ENCODE results near the gene HMCES.
A peak's percentile ranks its signal among the peaks of the same experiment; 100 is the strongest.

Gene HMCES

DNA sequence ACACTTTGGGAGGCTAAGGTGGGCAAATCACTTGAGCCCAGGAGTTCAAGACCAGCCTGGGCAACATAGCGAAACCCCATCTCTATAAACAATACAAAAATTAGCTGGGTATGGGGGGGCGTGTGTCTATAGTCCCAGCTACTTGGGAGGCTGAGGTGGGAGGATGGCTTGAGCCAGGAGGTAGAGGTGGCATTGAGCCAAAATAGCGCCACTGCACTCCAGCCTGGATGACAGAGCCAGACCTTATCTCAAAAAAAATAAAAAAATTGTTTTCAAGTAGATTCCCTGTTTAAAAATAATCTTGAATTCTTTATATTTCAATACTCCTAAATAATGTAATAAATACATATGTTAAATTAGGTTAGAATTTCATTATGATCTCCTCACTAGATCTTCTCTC, 9.8 kb downstream of the HMCES start:
- DNase-seq (ENCODE audit: low read depth, low spot score) = no peak
- no peak overlapping the region for H3K4me3 ChIP-seq (ENCODE audit: low read length)

DNA sequence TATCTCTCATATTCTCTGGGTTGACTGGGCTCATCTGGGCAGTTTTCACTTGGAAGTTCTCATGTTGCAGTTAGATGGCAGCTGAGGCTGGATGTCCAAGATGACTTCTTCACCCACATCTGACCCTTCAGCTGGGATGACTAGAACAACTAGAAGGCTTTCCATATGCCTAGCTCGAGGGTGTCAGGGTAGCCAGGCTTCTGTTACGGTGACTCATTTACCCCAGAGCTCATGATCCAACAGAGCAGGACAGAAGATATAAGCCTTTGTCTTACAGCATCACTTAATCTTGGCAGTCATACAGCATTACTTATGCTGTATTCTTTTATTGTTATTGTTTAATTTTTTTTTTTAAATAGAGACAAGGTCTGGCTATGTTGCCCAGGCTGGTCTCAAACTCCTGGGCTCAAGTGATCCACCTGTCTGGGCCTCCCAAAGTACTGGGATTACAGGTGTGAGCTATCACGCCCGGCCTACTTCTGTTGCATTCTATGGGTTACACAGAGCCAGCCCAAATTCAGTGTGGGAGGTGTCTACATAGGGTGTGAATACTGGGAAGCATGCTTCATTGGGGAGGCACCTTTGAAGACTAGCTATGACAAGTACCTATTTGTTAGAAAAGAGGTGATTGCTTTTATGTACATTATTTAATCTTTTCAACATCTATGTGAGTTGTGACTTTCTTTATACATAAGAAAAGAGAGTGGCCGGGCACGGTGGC, 10.7 kb downstream of the HMCES start:
- no peak for DNase-seq (ENCODE audit: low read depth, low spot score)
- no peak overlapping the region for H3K4me3 ChIP-seq (ENCODE audit: low read length)

DNA sequence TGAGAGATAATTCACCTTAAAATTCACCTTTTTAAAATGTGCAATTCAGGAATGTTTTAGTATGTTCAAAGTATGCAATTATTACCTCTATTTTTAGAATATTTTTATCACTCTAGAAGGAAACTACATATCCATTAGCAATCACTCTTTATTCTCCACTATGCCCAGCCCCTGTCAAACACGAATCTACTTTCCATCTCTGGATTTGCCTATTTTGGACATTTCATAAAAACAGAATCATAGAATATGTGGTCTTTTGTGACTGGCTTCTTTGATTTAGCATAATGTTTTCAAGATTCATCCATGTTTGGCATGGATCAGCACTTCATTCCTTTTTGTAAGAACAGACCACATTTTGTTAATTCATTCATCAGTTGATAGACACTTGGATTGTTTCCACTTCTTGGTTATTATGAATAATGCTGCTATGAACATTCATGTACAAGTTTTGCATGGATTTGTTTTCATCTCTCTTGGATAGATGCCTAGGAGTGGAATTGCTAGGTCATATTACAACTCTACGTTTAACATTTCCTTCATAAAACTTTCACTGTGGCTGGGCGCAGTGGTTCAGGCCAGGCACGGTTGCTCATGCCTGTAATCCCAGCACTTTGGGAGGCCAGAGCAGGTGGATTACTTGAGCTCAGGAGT, 12.7 kb downstream of the HMCES start:
- no peak overlapping the region for H3K4me3 ChIP-seq (ENCODE audit: low read length)
- DNase-seq (ENCODE audit: low read depth, low spot score) = no peak

DNA sequence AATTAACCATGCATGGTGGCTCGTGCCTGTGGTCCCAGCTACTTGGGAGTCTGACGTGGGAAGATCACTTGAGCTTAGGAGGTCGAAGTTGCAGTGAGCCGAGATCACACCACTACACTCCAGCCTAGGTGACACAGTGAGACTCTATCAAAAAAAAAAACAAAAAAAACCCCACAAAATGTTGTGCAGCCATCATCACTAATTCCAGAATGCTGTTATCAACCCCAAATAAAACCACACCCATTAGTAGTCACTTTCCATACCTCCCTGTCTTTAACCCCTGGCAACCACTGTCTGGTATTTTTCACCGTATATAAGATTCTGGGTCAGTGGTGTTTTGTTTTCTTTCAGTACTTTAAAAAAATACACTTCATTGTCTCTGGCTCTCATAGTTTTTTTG, 16.6 kb downstream of the HMCES start:
- DNase-seq (ENCODE audit: low read depth, low spot score) = no peak
- H3K4me3 ChIP-seq (ENCODE audit: low read length) = no peak overlapping the region

DNA sequence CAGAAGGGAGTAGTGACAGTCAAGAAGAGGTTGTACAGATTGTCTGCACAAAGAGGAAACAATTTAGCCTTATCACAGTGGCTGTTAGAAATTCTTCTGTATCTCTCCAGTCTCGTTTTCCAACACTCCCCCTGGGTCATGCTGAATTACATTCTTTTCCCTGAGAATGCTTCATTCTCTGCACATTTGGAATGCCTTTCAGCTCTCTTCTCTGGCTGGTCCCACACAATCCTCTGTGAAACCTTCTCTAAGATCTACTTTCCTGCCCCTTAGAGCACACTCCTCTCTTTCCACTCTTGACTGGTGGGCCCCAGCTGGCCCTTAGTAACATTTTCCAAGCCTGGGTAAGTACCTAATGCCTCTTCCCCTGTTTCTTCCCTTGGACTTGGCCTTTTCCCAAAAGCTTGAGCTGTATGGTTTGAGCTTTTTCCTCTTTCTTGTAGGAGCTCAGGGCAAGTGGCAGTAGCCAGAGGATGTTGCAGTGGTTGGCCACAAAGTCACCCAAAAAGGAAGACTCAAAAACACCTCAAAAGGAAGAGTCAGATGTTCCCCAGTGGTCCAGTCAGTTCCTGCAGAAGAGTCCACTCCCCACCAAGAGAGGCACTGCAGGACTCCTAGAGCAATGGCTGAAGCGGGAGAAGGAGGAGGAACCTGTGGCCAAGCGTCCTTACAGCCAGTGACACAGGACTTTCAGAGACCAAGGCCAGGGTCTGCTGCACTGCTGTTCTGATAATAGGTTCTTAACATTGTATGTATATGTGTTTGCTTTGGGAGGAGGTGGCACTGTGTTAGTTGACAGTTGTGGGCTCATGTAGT, 25.7 kb downstream of the HMCES start:
- no peak overlapping the region for H3K4me3 ChIP-seq (ENCODE audit: low read length)
- no peak for DNase-seq (ENCODE audit: low read depth, low spot score)

DNA sequence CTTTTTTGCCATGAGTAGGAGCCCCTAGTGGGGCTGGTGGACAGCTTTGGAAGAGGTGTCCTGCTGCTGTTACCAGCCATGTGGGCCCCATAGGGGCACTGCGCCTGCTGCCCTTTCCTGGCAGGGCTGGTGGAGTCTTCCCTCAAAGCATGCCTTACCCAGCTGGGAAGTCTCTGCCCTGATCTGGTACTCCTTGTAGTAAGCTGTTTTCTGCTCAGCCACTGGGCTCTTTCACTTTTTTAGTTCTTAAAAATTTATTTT, 26.2 kb downstream of the HMCES start:
- DNase-seq (ENCODE audit: low read depth, low spot score) = no peak
- H3K4me3 ChIP-seq (ENCODE audit: low read length) = no peak overlapping the region

DNA sequence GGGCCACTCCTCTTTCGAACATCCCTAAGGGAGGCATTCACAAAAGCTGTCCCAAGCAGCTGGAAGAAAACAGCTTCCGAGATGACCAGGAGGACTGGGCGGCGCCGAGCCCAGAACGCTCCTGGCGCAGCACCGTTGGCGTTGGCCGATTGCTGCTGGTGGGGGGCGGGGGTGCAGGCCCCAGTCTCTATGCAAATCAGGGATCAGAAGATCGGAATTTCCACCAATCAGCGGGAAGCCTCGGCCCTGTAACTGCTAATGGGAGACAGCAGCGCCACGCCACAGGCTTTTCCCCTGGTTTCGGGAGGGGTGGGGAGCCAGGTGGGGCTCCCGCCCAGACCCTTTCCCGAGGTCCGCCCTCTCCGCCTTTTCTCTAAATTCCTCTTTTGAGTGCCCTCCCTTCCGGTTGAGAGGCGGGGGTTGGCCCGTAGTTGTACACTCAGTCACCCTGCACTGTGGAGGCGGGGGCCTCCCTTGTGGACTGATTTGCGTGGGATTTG, 27.0 kb downstream of the HMCES start:
- DNase-seq (ENCODE audit: low read depth, low spot score) = no peak
- no peak overlapping the region for H3K4me3 ChIP-seq (ENCODE audit: low read length)

DNA sequence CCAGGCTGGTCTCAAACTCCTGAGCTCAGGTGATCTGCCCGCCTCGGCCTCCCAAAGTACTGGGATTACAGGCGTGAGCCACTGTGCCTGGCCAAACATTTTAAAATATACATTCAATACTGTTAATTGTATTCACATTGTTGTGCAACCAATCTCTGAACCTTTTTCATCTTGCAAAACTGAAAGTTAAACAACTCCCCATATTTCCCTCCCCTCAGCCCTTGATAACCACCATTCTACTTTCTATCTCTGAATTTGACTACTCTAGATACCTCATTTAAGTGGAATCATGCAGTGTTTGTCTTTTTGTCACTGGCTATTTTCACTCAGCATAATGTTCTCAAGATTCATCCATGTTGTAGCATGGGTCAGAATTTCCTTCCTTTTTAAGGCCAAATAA, 30.0 kb downstream of the HMCES start:
- H3K4me3 ChIP-seq (ENCODE audit: low read length) = no peak overlapping the region
- DNase-seq (ENCODE audit: low read depth, low spot score) = no peak

DNA sequence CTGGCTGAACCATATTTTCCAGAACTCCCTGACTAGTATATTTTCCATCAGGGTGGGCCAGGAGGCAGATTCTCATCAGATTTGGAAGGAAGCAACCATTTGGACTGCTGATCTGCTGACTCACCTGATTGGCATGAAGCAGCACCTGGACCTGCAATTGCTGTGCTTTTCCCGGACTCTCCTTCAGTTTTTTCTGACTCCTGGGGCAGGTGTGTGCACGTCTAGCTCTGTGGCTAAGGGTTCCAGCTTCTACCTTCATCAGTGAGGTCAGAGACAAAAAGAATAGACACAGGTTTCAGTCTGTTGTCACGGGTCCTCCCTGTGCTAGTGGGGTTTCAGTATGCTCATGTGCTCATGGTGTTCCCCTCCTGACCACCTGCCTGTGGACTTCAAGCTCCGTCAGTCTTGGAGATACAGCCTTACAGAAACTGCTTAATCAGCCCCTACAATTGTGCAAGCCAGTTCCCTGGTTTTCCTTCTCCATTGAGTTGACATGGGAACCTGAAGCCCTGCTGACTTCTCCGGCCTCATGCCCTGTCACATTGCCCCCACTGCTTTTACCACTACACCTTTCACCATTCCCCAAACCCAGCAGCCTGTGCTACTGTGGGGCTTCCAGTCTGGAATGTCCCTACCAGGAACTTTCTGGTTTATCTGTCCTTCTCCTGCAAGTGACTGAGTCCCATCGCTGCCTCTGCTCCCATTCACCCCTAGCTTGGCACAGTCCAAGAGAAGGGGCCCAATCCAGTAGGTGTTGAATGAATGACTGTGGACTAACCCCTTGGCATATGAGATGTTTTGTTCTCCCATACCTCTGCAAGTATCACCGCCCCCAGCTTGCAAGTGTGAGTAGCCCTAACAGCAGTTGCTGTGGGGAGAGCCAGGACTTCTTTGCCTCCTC, 31.7 kb downstream of the HMCES start:
- no peak for DNase-seq (ENCODE audit: low read depth, low spot score)
- no peak overlapping the region for H3K4me3 ChIP-seq (ENCODE audit: low read length)

DNA sequence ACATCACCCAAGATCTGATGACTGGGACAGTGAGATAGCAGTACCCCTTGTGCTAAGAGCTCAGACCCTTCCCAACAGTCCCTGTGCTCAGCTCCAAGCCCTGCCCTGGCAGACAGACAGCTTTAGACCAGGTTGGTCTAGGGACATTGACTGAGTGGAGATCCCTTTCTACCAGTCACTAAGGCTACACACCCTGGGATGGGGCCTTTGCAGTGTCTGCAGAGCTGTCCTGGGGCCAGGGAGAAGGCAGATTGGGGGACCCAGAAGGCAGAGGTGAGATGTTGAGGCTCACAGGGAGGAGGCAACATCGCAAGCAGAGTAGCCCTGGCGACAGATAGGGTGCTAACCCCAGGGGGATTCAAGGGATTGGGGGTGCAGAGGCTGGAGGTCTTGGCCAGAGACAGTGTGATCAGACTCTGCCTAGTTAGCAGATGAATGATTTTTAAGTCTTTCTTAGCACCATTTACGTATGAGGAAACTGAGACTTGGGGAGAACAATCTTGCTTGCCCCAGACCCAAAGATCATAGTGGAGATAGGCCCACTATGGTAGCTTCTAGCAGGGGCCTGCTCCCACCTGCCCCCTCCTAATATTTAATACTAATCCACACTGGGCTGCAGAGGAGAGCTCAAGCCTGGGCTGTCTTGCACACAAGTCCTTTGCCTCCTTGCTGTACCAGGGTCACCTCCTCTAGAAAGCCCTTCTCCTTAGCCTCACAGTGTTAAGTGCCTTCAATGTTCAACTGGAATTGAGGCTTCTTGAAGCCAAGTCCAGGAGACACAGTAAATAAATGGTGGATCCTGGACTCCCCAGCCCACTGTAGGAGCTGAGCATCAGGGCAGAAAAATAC, 32.6 kb downstream of the HMCES start:
- no peak for DNase-seq (ENCODE audit: low read depth, low spot score)
- H3K4me3 ChIP-seq (ENCODE audit: low read length) = no peak overlapping the region

DNA sequence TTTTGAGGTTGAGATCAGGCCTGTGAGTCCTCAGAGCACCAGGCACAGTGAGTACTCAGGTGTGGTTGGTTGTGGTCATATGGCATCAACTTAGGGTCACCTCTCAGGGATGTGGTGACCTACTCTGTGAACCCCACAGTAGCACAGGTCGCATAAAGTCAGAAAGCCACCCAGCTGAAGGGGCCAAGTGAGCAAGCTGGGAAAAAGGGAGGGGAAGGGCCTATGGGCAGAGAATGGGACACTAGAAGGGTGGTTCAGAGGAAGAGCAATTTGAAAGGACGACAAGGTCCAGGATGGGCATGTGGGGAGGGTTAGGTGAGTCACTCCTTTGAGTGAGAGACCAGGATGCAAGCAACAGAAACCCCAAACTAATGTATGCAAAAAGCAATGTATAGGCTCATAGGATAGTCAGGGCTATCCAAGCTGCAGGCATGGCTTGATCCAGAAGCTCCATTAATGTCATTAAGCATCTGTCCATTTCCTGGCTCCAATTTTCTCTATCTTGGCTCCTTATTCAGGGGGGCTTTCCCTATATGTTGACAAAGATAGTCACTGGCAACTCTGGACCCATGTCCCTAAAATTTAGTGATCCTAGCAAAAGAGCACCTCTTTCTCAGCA, 33.5 kb downstream of the HMCES start:
- no peak overlapping the region for H3K4me3 ChIP-seq (ENCODE audit: low read length)
- DNase-seq (ENCODE audit: low read depth, low spot score) = no peak

DNA sequence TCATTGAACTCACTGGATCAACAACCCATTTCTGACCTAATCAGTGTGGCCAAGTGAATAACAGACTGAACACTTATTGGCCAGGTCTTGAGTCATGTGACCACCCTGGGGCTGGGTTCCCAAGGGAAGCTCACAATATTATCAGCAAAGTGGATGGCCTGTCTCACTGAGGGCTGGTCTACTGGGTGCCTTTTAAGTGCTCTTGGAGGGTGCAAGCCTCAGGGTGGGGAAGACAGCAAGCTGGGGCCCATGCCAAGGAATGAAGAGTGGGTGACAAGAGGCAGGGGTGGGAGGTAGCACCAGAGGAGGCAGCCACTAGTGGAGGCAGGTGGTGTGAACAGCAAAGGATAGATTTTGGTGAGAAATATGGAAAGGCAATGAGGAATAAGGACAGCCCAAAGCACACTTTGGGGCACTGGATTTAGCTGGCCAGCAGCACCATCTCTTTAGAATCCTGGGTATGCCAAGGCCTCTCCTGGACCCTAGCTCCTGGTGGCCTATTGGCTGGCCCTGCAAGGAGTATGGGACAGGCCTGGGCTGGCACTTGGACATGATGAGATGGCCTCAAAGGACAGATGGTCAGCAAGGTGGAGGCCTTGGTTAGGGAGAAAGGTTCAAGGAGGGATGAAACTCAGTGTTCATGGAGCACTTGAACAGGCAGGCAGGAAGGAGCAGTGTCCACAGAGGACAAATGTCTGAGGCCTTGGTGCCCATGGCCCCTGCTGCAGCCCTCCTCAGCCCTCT, 34.2 kb downstream of the HMCES start:
- no peak overlapping the region for H3K4me3 ChIP-seq (ENCODE audit: low read length)
- no peak for DNase-seq (ENCODE audit: low read depth, low spot score)

DNA sequence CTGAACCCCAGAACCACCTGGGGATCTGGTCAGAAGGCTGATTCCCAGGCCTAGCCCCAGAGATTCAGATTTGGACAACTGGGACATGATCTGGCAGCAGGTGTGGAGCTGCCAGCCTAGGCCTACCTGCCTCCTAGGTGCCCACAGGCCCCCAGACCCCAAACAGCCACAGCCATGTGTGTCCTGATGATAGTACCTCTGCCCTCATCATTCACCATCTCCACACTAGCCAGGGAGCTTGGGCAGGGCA, 34.7 kb downstream of the HMCES start:
- DNase-seq (ENCODE audit: low read depth, low spot score) = no peak
- H3K4me3 ChIP-seq (ENCODE audit: low read length) = no peak overlapping the region

DNA sequence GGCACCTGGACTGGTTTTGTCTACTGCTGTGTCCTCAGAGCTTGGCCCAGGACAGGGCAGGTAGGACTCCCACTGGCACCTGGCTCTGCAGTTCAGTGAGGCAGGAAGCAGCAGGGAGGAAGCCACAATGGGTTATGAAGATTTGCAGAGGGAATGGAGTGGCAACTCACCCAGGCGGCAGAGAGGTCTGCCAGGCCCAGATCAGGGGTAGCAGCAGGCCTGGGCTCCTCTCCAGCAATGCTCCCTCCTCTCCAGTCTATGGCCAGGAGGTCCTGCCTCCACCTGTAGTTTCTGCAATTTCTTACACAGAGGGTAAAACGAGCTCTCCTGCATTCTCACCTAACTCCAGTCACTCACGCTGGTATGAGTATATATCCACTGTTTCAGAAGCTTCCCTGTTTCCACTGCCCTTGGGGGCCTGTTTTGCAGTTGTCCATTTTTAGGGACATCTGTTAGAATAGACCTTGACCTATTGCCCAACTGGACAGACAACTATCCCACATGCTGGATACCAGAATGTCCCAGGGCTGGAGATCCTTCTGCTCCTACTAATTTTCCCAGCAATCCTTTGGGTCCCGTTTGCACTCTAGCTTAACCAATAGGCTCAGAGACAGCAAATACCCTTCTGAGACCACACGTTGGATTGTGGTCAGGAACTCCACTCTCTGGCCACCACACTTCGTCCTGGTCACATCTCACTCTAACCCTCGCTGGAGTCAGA, 35.2 kb downstream of the HMCES start:
- DNase-seq (ENCODE audit: low read depth, low spot score) = no peak
- peak overlapping the region; percentile 90 for H3K4me3 ChIP-seq (ENCODE audit: low read length)

DNA sequence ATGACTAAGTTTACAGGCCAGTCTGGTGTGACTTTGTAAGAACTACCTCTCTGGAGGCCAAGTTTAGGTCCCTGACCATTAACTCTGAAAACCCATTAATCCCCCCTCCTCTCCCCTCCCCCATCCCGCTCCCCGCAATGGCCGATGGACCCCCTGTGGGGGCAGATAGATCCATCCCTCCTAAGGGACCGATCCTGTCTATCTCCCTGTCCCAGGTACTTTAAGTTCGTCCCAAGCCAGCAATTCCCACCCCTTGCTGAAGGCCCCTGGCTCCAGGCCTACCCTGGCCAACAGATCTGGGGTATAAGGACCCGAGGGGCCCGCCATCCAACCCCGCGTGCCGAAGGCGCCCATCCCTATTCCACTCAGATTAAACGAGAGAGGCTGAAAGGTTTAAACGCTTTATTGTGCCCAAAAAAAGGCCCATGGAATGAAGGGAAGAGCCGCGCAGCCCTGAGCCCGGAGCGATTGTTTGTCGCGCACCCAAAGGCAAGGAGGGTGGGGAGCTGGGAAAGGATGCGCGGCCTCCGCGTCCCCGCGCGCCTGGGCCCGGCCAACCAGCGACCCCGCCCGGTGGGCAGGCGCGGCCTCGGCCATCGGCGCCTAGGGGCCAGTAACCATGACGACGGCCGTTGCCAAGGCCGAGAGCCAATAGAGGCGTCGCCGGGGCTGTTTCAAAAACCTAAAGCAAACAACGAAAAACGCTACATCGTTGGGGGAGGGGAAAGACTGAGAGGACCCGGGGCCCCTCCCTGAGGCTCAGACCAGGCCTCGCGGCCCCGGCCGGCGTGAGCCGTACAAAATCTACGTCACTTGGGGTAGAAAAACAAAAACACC, 35.9 kb downstream of the HMCES start:
- no peak for DNase-seq (ENCODE audit: low read depth, low spot score)
- peak overlapping the region; percentile 90 for H3K4me3 ChIP-seq (ENCODE audit: low read length)

DNA sequence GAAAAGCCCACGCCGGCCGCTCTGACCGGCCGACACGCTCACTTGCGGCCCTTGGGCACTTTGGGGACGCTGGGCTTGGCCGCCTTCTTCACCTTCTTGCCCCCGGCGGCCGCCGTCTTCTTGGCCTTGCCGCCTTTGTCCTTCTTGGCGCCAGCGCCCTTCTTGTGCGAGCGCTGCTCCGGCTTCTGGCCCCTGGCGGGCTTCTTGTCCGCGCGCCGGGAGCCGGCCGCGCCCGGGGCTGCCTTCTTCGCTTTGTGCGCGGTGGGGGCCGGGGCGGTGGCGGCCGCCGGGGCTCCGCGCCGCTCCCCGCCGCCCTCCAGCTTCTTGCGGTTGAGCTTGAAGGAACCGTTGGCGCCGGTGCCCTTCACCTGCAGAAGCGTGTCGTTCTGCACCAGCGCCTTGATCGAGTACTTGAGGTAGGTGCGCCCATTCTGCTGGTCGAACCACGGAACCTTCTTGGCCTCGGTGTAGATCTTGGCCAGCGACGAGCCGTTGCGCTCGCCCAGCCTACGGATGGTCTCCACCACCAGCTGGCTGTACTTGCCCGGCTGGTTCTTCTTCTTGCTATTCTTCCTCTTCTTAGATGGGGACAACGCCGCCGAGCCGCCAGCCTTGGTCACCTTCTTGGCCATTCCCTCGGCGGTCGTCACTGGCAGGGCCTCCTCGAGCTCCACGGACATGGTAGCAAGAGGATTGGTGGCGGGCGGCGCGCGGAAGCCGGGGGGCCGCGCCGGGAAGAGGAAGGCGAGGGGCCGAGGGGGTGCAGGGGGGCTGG, 36.7 kb downstream of the HMCES start:
- no peak for DNase-seq (ENCODE audit: low read depth, low spot score)

More for the DNA sequence above, 36.7 kb downstream of the HMCES start:
- H3K4me3 ChIP-seq (ENCODE audit: low read length) = peak overlapping the region; percentile 90

All from Jurkat, Clone E6-1 (cell line).